NCI-H2029 treated with DMSO at 0.1 percent for 48 hours (cell line): ENCODE results near the gene CERK.

Experiments used
- DNase-seq: peaks from one replicate; lab custom pipeline; 2025; lab: John Stamatoyannopoulos, UW

CERK gene

DNA sequence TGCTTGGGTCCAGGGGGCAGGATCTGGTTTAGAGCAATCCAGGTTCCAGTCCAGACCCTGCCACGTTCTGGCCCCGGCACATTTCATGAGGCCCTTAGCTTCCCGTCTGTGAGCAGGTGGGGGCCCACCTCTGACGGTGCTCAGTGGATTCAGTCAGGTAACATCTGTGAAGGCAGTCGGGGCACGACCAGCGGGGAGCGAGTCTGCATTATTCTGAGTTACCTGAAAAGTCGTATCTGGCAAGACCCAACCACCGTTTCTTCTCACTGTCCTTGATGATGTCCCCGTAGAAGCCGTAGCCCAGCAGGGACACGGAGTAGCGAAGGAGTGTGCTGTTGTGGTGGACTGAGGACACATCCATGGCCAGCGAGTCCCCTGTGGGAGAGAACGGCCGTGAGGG, 39.0 kb downstream of the CERK start:
- no peak for DNase-seq

GRCh38 chr22:46697811-46698515, 40.1 kb downstream of the CERK start:
- no peak for DNase-seq

GRCh38 chr22:46696614-46697013, 41.4 kb downstream of the CERK start:
- DNase-seq, result no peak

DNA sequence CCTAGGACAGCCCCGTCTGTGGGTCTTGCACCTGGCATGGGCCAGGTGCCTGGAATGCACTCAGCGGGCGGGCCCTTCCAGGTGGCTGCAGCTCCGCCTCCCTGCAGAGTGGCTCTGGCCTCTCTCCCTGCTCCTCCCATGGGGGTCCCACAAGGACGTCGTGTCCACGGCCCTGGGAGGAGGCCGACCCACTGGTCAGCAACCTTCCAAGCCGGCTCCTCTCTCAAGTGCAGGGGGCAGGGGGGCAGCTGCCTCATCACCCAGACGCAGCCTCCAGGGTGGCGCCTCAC, 41.9 kb downstream of the CERK start:
- no peak for DNase-seq

GRCh38 chr22:46695346-46696228, 42.5 kb downstream of the CERK start:
- DNase-seq, result no peak

GRCh38 chr22:46694416-46695170, 43.5 kb downstream of the CERK start:
- no peak for DNase-seq

DNA sequence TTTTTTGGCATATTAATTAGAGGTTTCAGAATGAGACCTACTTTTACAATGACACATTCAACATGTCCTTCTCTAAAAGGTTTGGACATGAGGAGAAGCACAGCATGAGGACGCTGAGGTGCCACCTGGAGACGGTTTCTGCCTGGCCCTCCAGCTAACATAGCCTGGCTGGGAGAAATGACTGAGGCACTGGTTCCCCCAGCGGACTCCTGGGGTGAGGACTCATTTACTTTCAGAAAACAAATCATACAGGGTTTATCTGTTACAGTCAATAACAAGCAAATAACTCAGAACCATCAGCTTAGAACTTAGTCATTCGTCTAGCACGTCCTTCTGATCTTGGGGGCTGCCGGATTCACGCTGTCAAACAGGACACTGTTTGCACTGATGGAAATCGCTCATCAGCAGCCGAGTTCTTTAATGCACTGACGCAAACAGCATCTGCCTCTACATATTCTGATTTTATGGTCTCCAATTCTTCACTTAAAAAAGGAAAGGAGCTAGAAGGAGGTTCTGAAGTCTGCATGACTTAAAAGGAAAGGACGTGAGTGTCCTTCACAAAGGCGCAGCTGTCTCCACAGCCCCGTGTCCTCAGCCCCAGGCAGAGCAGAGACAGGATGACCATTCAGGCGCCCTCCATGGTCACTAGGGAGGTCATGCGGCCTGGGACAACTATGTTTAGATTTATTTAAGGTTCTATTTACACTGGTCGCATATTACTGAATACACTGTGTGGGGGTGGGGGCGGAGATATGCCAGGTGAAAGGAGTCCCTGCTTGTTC, 44.2 kb downstream of the CERK start:
- DNase-seq, result no peak

DNA sequence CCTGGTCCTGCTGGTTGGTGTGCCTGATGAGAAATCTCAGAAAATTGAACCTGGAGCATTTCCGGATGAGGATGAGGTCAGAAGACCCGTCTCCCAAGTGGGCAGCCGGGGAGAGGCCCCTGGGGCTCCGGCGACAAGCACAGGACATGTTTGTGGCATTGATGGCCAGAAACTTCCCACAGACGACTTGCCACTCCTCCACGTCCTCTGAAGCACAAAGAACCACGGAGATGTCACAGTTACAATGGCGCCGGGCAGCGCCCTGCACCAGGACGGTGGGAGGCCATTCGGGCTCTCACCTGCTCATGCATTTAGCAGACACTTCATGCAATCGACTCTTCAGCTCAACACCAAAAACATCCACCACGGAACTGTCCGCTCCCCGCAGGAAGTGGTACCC, 46.5 kb downstream of the CERK start:
- DNase-seq, result no peak

DNA sequence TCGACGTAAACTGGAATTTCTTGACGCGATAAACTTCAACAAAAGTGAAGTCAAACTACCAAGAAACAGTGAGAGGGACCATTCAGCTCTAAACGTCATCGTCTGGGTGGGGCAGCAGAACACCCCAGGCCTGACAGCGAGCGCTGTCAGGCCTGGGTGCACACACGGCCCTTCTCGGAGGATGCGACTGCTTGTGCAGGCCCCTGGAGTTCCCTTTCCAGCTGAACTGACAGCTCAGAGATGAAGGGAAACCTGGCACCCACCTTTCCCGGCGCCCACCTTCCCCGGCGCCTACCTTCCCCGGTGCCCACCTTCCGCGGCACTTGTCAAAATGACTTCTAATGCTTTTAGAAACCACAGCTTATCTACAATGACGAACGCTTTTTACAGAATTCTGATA, 47.9 kb downstream of the CERK start:
- DNase-seq, result no peak

- DNase-seq, result no peak
These were observed 49.1 kb downstream of the CERK start for GRCh38 chr22:46688949-46689348.

GRCh38 chr22:46687460-46687859, 50.6 kb downstream of the CERK start:
- DNase-seq, result no peak

DNA sequence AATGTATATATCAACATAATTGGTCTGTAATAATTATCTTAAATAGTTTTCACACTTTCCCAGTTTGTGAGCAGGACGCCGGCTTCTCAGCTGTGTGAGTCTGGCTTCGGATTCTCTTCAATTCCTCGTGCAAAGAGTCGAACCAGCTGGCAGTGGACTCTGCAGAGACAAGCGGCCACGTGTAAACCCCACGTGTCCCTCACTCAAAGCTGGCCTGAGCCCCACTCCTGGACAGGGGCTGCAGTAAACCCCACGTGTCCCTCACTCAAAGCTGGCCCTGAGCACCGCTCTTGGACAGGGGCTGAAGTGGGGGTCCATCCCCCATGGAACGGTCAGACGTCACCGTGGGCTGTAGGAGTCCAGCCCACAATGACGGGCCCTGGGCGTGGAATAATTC, 51.0 kb downstream of the CERK start:
- no peak for DNase-seq

DNA sequence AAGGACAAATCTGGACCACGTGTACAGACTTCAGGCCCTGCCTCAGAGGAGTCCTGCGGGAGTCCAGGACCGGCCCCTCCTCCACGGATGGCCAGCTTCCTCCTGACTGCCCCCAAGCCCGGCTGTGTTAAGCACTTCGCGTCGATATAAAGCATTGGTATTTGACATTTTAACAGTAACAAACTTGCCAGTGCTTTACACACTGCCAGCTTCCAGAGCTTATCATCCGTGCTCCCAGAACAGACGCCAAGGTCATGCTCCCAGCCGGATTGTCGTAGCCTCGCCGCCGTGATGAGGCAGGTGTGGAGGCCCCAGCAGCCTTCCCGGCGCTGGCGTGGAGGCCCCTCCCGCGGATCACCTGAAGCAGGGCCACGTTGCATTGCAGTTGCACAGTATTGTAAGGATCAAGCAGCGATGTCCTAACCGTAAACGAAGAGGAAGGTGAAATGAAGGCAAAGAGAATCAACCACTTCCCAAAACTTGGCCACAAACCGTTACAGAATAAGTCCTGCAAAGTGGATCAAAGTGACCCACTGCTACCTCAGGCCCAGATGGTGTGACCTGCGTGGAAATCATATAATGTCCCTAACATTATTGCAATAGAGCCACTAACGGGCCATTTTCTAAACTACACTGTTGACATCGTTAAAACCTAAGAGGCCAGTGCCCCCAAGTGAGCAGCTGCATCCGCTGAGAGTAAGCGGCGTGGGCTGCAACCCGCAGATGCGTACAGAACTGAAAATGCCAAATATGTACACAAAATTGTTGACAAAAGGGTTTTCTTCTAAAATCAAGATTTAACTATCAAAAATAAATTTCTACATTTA, 51.6 kb downstream of the CERK start:
- no peak for DNase-seq

DNA sequence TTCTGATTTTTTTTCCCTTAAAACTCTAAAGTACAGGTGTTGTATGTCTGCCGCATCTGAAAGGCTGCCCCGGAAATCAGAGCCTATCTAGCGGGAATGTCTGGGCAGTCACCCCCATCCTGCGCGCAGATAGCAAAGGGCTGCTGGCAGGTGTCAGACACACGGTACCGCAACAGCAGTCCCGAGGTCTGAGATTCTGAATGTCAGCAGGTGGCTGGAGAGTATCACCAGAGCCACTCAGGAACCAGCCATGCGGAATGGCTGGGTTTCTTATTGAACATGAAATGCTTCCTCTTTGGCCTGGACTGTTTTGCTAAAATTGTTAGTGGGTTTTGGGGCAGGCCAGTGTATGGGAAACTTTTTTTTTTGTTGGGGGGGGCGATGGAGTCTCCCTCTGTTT, 53.3 kb downstream of the CERK start:
- peak; percentile 35 for DNase-seq

DNA sequence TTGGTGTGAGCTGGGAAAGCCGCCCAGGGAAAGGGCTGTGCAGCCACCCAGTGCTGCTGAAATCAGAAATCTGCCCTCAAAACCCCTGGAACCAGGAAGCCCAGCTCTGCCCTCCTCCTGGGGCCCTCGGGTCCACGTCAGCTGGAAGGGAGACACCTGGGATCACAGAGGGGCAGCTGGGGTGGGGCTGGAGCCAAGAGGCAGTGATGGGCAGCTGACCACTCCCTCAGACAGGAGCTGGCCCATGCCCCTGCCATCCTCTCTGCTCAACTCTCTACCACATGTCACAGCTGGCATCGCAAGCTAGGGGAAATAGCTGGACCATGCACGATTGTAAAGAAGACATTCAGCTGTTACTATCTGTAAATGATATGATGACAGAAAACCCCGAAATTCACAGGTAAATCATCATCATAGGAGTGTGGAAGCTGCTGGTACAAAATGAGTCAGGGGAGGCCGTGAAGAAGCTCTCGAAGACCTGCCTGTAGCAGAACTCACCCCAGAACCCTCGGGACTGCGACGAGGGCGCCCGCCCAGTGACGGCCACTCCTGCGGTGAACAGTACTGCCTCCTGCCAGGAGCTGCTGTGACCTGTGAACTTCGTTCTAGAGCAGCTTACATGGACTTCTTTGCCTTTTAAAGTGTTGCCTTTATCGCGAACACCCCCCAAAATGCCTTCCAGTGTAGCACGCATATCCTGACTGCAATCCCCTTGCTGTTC, 55.9 kb downstream of the CERK start:
- DNase-seq, result no peak

DNA sequence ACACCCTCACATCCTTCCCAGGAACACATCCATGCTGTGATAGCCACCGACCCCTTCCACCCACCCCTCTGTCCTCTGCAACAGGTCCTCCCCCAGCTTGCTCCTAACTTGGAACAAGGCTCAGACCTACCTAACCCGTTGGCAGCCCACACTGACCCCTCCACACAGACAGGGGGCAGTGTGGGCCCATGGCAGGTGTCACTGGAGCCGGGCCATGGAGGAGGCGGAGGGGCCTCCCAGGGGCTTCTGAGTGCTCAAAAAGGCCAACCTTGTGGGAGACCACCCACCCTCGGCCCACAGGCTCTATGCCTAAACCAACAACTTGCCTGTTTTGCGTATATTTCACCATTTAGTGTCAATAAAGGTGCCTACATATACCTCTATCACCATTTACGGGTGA, 57.0 kb downstream of the CERK start:
- DNase-seq, result no peak

GRCh38 chr22:46679706-46680269, 58.3 kb downstream of the CERK start:
- no peak for DNase-seq

DNA sequence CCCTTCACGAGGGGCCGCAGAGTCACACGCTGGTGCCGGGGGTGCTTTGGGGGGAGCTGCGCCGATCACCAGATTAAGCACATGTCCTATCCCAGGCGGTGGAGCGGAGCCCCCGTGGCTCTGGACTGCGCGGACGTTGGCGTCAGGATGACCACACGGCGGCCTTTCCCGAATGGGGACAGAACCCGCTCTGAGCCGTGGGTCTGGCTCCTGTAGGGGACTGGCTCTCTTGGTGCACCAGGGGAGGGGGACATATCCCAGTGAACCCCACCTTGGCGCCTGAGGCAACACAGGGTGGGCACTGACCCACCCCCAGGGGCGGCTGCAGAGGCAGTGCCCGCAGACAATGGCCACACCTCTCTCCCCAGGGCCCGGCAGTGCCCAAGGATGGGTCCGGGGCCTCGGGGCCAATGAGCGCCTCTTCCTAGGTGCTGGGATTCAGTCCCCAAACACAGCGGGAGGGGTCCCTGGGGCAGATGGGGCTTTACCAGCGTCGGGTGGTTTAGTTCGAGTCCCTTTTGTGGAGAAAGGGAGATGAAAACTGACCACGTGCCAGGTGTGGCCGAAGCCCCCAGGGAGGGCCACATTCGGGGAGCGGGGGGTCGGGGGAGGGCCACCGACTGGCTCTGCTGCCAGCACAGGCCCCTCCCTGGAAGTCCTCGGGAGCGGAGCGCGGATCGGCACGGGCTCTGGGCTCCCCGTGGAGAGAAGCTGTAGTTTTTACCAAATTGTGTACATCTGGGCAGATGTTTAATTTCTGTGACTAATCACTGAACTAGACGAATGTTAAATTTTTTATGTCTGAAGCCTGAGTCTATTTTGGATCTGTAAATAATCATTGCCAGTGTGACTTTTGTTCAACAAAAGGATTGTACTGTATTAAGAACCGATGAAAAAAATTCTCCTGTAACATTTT, 59.0 kb downstream of the CERK start:
- DNase-seq, result no peak

GRCh38 chr22:46678003-46678657, 59.9 kb downstream of the CERK start:
- no peak for DNase-seq
